ENCODE data around the gene LRRC28. TPM values are rescaled to one million over a fixed set of nuclear protein-coding genes. Genes with fewer than 3 reads are reported as not detected.

The LRRC28 gene
- total and polyA plus RNA-seq, 2 of the 4 experiments (the other 2 are of a cell fraction): 12.7 to 21.1 TPM

GRCh38 chr15:99409560-99409959, 158.3 kb downstream of the LRRC28 start:
- H3K9me3 ChIP-seq (ENCODE audit: control insufficient read depth, insufficient read depth, low read length): no peaks in the 10 kb centered on the region
- H3K4me3 ChIP-seq (ENCODE audit: insufficient read depth, low read depth, low read length): no peak overlapping the region
- H3K4ac ChIP-seq (ENCODE audit: low read depth, low read length): peak overlapping the region; percentile 29; the same call in 1 of the 2 replicates
- peaks cover 10% of the 10 kb centered on the region for H3K4me1 ChIP-seq (ENCODE audit: control insufficient read depth, insufficient read depth, low read length)
- peak overlapping the region; percentile 81 for H2AFZ ChIP-seq (replicated peaks; ENCODE audit: low read length, poor library complexity)
- no peak overlapping the region; the same call in 1 of the 2 replicates for H4K5ac ChIP-seq (ENCODE audit: low read depth, low read length)
- DNase-seq (no peak), ATAC-seq (ENCODE audit: low read depth) (no peak)
- no peaks in the 10 kb centered on the region for H3K36me3 ChIP-seq (ENCODE audit: control insufficient read depth, insufficient read depth, low read length)
- no peak overlapping the region; the same call in 1 of the 2 replicates for H3K14ac ChIP-seq (replicated peaks; ENCODE audit: low read depth, low read length)
- H3K56ac ChIP-seq (ENCODE audit: extremely low read depth, insufficient read depth, low read length): no peak overlapping the region
- WGBS, 2 experiments (ENCODE audit: extremely low coverage in 2 of 2, insufficient read length in 1 of 2): no CpG with 5 or more reads among the region's 6 CpGs
- TF ChIP-seq ELK1 (IDR thresholded peaks at IDR 0.05; ENCODE audit: borderline replicate concordance, low read depth, low read length): no peak
- TF ChIP-seq SMC3 (IDR thresholded peaks at IDR 0.05; ENCODE audit: low read depth, low read length): no peak
- TF ChIP-seq FOS (IDR thresholded peaks at IDR 0.05; ENCODE audit: low read depth, low read length): no peak
- TF ChIP-seq RCOR1 (IDR thresholded peaks at IDR 0.05; ENCODE audit: insufficient replicate concordance, low read length): no peak
- TF ChIP-seq, protein P1, sequence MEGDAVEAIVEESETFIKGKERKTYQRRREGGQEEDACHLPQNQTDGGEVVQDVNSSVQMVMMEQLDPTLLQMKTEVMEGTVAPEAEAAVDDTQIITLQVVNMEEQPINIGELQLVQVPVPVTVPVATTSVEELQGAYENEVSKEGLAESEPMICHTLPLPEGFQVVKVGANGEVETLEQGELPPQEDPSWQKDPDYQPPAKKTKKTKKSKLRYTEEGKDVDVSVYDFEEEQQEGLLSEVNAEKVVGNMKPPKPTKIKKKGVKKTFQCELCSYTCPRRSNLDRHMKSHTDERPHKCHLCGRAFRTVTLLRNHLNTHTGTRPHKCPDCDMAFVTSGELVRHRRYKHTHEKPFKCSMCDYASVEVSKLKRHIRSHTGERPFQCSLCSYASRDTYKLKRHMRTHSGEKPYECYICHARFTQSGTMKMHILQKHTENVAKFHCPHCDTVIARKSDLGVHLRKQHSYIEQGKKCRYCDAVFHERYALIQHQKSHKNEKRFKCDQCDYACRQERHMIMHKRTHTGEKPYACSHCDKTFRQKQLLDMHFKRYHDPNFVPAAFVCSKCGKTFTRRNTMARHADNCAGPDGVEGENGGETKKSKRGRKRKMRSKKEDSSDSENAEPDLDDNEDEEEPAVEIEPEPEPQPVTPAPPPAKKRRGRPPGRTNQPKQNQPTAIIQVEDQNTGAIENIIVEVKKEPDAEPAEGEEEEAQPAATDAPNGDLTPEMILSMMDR (conservative IDR thresholded peaks at IDR 0.05; ENCODE audit: low read depth, low read length): no peak
- H3K79me1 ChIP-seq (ENCODE audit: low read depth in 1 of 2, low read length in 2 of 2): no peaks in the 10 kb centered on the region
- no peak overlapping the region for H2BK5ac ChIP-seq (ENCODE audit: low read depth, low read length, poor library complexity, severe bottlenecking)
- H2AK5ac ChIP-seq (ENCODE audit: low read depth, low read length): peak overlapping the region; percentile 87
- BruUV-seq (replicated peaks): no TSS peak
- ChIA-PET POLR2A (ENCODE audit: unreplicated experiment) (no interaction called here), CTCF (interaction anchor here (1.0 to 5.0 kb wide), 3 partner anchors 76 to 298 kb away, joined by 3 to 35 read pairs (median 9); no protein-coding TSS in a partner anchor)
- H4K20me1 ChIP-seq (ENCODE audit: insufficient read depth, low read length): no peaks in the 10 kb centered on the region
- no peak overlapping the region for H2BK15ac ChIP-seq (ENCODE audit: low read depth, low read length)
- H3K9me1 ChIP-seq (ENCODE audit: insufficient read depth, low read length): 0 out of 2 replicates have a peak, but pooled peaks cover 6% of the 10 kb centered on the region
- H4K8ac ChIP-seq (ENCODE audit: low read depth in 2 of 2, low read length in 2 of 2): no peak overlapping the region
- no peaks in the 10 kb centered on the region for H3K27me3 ChIP-seq (ENCODE audit: control insufficient read depth, insufficient read depth, low read length)
- peak overlapping the region; percentile 29; the same call in 1 of the 2 replicates for H3K23ac ChIP-seq (ENCODE audit: low read depth, low read length)
- no peak overlapping the region; the same call in 1 of the 2 replicates for H4K91ac ChIP-seq (ENCODE audit: insufficient read depth, low read depth, low read length)
- in situ Hi-C loops (cut with MboI; ENCODE audit: low sequenced_read_pairs): no loop called here
- H2BK20ac ChIP-seq (ENCODE audit: low read depth, low read length): no peak overlapping the region
- intact Hi-C loops (cut with micrococcal nuclease): loop anchor here (1.0 to 2.0 kb wide), 3 partner anchors 123 to 295 kb away; no protein-coding TSS in a partner anchor
- peak overlapping the region; percentile 81 for H2AK9ac ChIP-seq (replicated peaks; ENCODE audit: low read depth, low read length, poor library complexity)
- dilution Hi-C loops (cut with HindIII; ENCODE audit: low sequenced_read_pairs, unreplicated experiment): no loop called here
- no peak overlapping the region for H3K4me2 ChIP-seq (ENCODE audit: low read depth, low read length)
- 0 out of 2 replicates have a peak overlapping the region, but pooled peaks have one; percentile 6 for H2BK120ac ChIP-seq (ENCODE audit: low read depth, low read length)
- H3K9ac ChIP-seq (ENCODE audit: low read depth, low read length): no peak overlapping the region
- no peak overlapping the region; the same call in 1 of the 2 replicates for H3K18ac ChIP-seq (ENCODE audit: low read depth, low read length)
- no peak overlapping the region for H3K27ac ChIP-seq (ENCODE audit: insufficient read depth, low read length)
